GM12872 (cell line): ENCODE data around the gene HNRNPH1.

ENCODE experiments used
- CTCF ChIP-seq: IDR thresholded peaks from 3 replicates; pipeline ENCODE4 v1.5.1; 2011; ENCODE audit warnings: low read depth, mild to moderate bottlenecking, low read length, moderate library complexity; ENCODE audit not compliant: insufficient read depth

Gene HNRNPH1

GRCh38 chr5:179599973-179600372 lies 23.5 kb downstream of the HNRNPH1 start:
- TF ChIP-seq CTCF = no peak

- no peak for TF ChIP-seq CTCF
Measured at GRCh38 chr5:179599566-179599965, 23.9 kb downstream of the HNRNPH1 start.

- TF ChIP-seq CTCF = no peak
Measured at GRCh38 chr5:179599100-179599499, 24.4 kb downstream of the HNRNPH1 start.

- TF ChIP-seq CTCF = no peak
Measured at GRCh38 chr5:179596421-179596820, 27.1 kb downstream of the HNRNPH1 start.

- TF ChIP-seq CTCF = no peak
Measured at GRCh38 chr5:179595916-179596315, 27.6 kb downstream of the HNRNPH1 start.

- TF ChIP-seq CTCF = no peak
Measured at GRCh38 chr5:179588166-179588565, 35.3 kb downstream of the HNRNPH1 start.

- TF ChIP-seq CTCF = no peak
Measured at GRCh38 chr5:179585941-179586401, 37.5 kb downstream of the HNRNPH1 start.
